RWPE1 (cell line): ENCODE data around the gene TNFRSF1A.
A peak's percentile ranks its signal among the peaks of the same experiment; 100 is the strongest.

Experiments used
- CTCF ChIA-PET: fragments of 350-600 bp; sonication (Branson Sonifier 250); formaldehyde crosslinking; extraction: SDS; loops from one replicate; lab custom pipeline; 2021; lab: Yijun Ruan, JAX
- POLR2A ChIA-PET: fragments of 400-600 bp; formaldehyde crosslinking; extraction: SDS; loops from one replicate; lab custom pipeline; 2020; ENCODE audit warnings: antibody characterized with exemption; ENCODE audit not compliant: low non-redundant PET; lab: Yijun Ruan, JAX
- DNase-seq: peaks from one replicate; pipeline ENCODE4 v3.0.0; 2012; ENCODE audit warnings: low spot score
- H3K27ac ChIP-seq: fragments of 450-650 bp; 2 replicates; pipeline ENCODE4 v1.5.1; 2017
- TF ChIP-seq, protein P1 (sequence below): fragments of 450-650 bp; conservative IDR thresholded peaks from 2 replicates; pipeline ENCODE4 v1.5.1; 2017; ENCODE audit warnings: low read depth, mild to moderate bottlenecking

The TNFRSF1A gene

DNA sequence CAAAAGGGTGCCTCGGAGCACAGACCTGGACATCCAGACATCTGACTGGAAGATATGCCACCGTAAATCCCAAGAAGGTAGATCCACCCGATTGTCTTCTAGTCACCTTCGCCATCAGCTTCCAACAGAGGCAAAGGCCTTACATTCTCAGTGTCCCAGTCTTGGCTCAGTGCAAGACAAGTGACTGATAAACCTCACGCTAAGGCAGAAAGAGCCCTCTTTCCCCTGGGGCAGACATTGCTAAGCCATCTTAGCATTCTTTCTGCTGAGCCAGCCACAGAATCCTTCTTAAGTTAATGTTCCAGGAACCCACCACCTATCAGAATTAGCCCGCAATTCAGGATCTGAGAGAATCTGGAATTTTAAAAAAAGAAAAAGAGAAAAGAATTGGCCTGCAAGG, 35.7 kb downstream of the TNFRSF1A start:
- ChIA-PET CTCF (no interaction called here), POLR2A (no interaction called here)
- TF ChIP-seq, protein P1, sequence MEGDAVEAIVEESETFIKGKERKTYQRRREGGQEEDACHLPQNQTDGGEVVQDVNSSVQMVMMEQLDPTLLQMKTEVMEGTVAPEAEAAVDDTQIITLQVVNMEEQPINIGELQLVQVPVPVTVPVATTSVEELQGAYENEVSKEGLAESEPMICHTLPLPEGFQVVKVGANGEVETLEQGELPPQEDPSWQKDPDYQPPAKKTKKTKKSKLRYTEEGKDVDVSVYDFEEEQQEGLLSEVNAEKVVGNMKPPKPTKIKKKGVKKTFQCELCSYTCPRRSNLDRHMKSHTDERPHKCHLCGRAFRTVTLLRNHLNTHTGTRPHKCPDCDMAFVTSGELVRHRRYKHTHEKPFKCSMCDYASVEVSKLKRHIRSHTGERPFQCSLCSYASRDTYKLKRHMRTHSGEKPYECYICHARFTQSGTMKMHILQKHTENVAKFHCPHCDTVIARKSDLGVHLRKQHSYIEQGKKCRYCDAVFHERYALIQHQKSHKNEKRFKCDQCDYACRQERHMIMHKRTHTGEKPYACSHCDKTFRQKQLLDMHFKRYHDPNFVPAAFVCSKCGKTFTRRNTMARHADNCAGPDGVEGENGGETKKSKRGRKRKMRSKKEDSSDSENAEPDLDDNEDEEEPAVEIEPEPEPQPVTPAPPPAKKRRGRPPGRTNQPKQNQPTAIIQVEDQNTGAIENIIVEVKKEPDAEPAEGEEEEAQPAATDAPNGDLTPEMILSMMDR, result no peak
- no peak overlapping the region for H3K27ac ChIP-seq
- no peak for DNase-seq

GRCh38 chr12:6303071-6303470, 38.8 kb downstream of the TNFRSF1A start:
- DNase-seq, result no peak
- ChIA-PET CTCF (interaction anchor here (0.6 kb wide), 1 partner anchor 10 kb away, joined by 3 read pairs; no protein-coding TSS in a partner anchor), POLR2A (no interaction called here)
- TF ChIP-seq, protein P1, result no peak
- H3K27ac ChIP-seq, result no peak overlapping the region

GRCh38 chr12:6302621-6303020, 39.3 kb downstream of the TNFRSF1A start:
- ChIA-PET CTCF (interaction anchor here (0.6 kb wide), 1 partner anchor 9 kb away, joined by 3 read pairs; no protein-coding TSS in a partner anchor), POLR2A (no interaction called here)
- TF ChIP-seq, protein P1, result no peak

GRCh38 chr12:6301721-6302120, 40.2 kb downstream of the TNFRSF1A start:
- ChIA-PET POLR2A (no interaction called here), CTCF (interaction anchor here (0.7 kb wide), 1 partner anchor 17 kb away, joined by 3 read pairs; no protein-coding TSS in a partner anchor)
- H3K27ac ChIP-seq, result no peak overlapping the region
- DNase-seq, result no peak
- TF ChIP-seq, protein P1, result no peak

More at GRCh38 chr12:6302621-6303020, 39.3 kb downstream of the TNFRSF1A start:
- DNase-seq, result no peak
- no peak overlapping the region for H3K27ac ChIP-seq

DNA sequence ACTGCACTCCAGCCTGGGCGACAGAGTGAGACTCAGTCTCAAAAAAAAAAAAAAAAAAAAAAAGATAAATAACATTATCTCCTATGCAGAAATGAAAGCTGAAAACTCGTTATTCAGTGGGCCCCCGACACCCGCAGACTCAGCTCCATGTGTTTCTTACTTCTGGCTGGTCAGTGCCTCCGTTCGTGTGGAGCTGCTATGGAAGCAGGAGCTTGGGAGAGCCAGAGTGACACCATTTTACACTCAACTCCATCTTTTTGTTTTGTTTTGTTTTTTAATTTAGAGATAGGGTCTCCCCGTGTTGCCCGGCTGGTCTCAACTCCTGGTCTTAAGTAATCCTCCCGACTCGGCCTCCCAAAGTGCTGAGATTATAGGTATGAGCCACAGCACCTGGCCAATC, 44.7 kb downstream of the TNFRSF1A start:
- H3K27ac ChIP-seq, result no peak overlapping the region
- ChIA-PET CTCF (interaction anchor here (0.6 kb wide), 1 partner anchor 135 kb away, joined by 4 read pairs; no protein-coding TSS in a partner anchor), POLR2A (interaction anchor here (0.6 kb wide), 1 partner anchor 79 kb away, joined by 4 read pairs; no protein-coding TSS in a partner anchor)
- no peak for DNase-seq
- TF ChIP-seq, protein P1, result no peak

GRCh38 chr12:6295094-6295811, 46.6 kb downstream of the TNFRSF1A start:
- H3K27ac ChIP-seq, result peak overlapping the region; percentile 87
- CTCF ChIA-PET, result interaction anchor here (0.7 to 1.5 kb wide), 4 partner anchors 11 to 28 kb away, joined by 3 to 4 read pairs (median 3); no protein-coding TSS in a partner anchor
- peak; percentile 89 for DNase-seq
- TF ChIP-seq, protein P1, result no peak
- POLR2A ChIA-PET, result no interaction called here
